HG03457 (cell line): ENCODE measurements around the gene OXCT1.
A peak's percentile ranks its signal among the peaks of the same experiment; 100 is the strongest.

Experiments
- ATAC-seq: cut with Tn5 transposase; IDR thresholded peaks from one replicate; pipeline ENCODE4 v1.9.1; 2021; ENCODE audit warnings: moderate number of reproducible peaks; ENCODE audit not compliant: unreplicated experiment

The OXCT1 gene

DNA sequence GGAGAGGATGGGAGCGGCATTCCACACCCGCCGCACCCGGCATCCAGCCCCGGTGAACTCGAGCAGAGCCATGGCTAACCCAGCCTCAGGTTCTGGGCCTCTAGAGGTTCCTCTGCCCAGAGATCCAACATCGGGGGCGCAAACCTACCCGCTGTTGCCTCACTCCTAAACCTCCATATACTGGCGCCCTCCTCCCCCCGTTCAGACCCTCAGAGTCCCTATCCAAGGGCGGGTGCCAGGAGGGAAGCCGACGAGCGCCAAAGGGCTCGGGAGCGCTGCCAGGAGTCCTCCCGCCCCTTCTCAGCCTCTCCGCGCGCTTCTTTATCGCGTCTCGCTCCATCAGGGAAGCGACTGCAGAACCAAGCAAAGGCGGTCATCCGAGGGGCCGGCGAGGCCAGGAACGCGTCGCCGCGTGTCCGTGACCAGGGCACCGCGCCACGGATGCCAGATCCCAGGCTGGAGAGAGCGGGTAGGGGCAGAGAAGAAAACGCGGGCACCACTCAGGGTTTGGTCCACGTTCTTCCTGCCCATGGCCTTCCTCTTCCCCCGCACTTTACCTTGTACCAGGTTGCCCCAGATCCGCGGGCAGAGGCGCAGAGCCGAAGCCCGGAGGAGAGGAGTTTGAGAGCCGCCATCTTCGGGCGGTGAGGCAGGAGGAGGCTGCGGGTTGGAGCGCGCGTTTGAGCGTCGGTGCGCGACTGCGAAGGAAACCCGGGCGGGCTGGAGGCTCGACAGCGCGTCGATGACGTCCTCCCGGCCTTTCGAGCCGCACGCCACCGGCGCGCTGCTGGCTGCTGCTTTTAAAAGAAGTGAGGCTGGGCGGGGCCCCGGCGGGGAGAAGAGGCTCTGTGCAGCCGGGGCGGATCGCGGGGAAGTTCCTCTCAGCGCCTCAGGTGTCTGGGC, at the start of gene OXCT1:
TSS of gene OXCT1 (minus strand) at position 702 of the 903 bp plus-strand sequence. CDS start at position 635, 67 bp downstream.
- ATAC-seq = peak; percentile 96

DNA sequence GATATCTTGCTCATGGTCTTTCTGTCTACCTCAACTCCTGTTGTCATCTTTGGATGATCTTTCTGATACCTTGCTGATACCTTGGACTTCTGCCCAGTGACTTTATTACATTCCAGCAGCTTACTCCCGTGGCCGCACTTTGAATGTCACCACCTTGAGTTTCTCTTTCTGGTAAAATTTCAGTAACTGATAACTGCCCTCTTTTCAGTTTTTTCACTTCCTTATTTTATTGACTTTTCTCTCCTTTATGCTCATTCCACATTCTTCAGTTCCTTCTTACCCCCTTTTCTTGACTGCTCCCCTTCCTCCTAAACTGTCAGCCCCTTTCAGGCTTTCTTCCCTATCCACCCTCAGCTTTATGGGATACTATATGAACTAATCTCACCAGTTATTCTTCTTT, 47.9 kb upstream of the OXCT1 start:
- ATAC-seq = no peak

GRCh38 chr5:41908374-41909079, 38.3 kb upstream of the OXCT1 start:
- ATAC-seq = no peak

DNA sequence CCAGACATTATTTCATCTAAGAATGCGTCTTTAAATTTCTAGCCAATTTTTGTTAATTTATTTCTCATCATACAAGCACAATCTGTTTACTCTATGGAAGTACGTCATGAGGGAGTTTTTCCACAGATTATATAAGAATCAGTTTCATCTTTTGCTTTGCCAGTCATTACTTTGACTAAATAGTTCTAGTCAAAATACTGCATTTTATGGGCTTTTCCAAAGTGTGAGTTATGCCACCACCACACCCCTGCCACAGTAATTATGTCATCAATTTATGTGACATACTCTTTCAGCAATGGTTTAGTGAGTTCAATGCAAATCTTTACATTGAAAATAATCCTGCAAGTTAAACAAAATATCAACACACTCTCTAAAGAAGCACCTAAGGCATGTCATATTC, 35.9 kb upstream of the OXCT1 start:
- ATAC-seq = no peak

DNA sequence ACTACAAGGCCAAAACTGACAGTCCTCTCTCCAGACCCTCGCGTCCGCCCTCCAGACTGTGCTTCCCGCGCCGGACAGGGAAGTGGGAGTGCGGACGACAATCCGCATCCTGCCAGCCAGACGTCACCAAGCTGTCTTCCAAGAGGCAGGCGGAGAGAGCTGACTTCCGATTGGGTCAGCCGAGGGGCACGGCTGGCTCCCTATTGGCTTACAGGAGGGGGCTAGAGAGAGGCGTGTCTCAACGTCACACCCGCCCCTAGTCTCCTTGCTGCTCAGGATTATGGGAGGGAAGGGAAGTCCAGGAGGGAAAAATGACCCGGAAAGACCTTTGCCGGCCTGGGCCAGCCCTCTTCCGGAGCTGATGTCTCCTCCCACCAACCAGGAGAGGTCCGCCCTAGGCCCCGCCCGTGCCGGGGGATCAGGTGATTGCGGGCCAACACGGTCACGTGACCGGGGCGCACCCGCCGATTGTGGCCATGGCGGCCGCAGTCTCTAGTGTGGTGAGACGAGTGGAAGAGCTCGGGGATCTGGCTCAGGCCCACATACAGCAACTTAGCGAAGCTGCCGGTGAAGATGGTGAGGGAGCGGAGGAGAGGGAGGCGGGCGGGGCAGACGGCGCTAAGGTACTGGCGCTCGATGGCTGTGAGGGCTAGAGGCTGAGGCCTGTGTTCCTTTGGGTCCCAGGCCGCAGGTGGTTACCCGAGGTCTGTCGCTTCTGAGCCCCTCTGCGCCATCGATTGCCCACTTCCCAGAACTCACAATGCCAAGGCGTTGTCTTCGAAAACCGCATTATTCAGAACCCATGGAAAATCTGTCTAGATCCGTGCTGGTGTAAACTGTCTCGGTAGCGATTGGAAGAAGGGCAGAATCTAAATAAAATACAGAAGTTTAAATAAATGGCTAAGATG, 33.9 kb upstream of the OXCT1 start, which contains the start of gene RIMOC1:
TSS of gene RIMOC1 (plus strand) at position 453 of the 908 bp plus-strand sequence. CDS start at position 477, 24 bp downstream.
- peak; percentile 99 for ATAC-seq

GRCh38 chr5:41903382-41903891, 33.2 kb upstream of the OXCT1 start:
- ATAC-seq = no peak

DNA sequence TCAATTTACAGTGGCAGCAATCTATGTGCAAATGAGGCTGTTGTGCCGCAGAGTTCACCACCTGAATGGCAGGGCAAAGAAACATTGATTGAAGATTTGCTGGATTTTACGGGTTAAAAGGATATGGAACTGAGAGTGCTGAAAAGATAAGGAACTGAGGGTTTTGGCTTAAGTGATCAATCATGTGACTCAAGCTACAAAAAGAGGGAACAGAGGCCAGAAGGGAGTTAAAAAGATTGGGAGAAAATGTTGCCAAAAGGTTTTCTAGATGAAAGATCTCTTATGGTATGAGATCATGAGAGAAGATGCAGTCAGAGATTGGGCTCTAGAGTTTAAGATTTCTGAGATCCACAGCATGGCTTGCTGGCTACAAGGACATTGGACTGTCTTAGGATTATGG, 26.0 kb upstream of the OXCT1 start:
- ATAC-seq = no peak

- ATAC-seq = no peak
Observed at GRCh38 chr5:41893074-41893851, 23.0 kb upstream of the OXCT1 start.

GRCh38 chr5:41892031-41892430, 21.8 kb upstream of the OXCT1 start:
- ATAC-seq = no peak

DNA sequence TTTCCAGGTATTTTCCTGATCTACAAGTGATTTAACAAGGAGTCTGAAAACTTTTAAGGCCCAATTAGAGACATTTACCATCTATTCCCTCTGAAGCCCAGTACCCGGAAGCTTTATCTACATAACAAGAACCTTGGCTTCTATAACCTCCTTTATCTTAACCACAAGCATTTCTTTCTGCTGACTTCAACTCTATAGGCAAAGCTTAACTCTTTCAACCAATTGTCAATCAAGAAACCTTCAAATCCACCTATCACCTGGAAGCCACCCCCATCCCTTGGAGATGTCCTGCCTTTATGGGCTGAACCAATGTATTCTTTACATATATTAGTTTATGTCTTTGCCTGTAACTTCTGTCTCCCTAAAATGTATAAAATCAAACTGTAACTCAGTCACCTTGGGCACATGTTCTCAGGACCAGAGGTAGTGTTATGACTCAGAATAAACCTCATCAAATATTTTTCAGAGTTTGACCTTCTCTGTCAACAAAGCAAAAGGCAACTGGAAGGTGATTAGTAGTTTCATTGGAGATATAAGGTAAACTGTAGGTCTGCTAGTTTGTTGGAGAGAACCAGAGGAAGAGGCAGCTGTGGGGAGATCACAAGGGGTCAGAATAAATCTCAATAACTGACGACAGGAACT, 21.0 kb upstream of the OXCT1 start:
- ATAC-seq = no peak

DNA sequence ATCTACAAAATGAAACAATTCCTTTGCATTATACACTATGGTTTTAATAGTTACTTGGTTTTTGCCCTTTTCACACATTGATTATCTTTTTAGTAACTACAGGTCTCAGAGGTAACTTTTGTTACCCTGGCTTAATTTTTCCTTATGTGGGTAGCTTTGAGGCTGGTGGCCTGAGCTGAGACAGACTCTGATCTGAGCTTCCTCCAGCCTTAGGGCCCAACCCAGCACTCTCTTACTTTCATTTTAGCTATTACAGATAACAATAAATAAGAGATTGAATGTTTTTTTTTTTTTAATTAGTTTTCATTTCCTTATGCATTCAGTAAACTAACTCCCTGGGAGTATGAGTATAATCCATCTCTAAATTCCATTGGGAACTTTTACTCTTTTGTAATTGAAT, 15.1 kb upstream of the OXCT1 start:
- no peak for ATAC-seq

DNA sequence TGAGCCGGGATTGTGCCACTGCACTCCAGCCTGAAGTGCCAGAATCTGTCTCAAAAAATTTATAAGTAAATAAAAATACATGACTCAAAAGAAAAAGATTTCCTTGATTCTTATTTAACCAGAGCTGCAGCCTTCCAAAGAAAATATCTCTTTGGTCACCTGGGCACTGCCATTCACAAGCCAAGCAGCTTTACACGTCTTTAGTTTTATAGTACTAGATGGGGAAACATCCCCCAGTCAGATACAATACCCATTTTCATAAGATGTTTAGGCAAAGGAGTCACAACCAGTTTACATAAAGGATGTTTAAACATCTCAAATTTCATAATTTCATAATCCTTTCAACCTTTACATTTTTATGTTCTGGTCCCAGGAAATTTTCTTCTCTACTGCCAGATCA, 13.7 kb upstream of the OXCT1 start:
- ATAC-seq = no peak

DNA sequence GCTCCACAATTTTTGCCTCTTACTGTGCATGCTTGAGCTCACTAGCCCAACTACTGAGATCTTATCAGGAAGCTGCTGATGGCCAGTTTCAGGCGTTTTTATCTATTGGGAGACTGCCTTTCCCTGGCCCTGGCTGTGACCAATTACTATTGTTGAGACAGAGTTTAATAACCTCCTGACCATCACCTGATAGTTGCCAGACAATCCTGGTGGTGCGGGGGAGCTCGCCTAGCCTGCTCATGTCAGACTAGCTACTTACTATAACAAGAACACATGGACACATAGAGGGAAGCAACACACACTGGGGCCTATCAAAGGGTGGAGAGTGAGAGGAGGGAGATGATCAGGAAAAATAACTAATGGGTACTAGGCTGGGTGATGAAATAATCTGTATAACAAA, 13.0 kb upstream of the OXCT1 start:
- no peak for ATAC-seq

DNA sequence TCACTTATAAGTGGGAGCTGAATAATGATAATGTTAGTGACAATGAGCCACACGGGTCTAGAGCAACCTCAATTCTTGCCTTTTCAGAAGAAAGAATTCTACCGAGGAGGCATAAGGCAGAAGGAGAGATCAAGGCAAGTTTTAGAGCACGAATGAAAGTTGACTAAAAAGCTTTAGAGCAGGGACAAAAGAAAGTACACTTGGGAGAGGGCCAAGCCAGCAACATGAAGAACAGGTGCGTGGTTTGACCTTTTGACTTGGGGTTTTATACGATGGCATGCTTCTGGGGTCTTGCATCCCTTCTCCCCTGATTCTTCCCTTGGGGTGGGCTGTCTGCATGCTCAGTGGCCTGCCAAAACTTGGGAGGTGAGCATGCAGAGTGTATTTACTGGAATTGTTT, 12.5 kb upstream of the OXCT1 start:
- ATAC-seq = no peak

- peak; percentile 80 for ATAC-seq
Observed at GRCh38 chr5:41878643-41879478, 8.6 kb upstream of the OXCT1 start.

GRCh38 chr5:41878173-41878572, 7.9 kb upstream of the OXCT1 start:
- ATAC-seq = peak; percentile 19

GRCh38 chr5:41877408-41877807, 7.2 kb upstream of the OXCT1 start:
- ATAC-seq = no peak

DNA sequence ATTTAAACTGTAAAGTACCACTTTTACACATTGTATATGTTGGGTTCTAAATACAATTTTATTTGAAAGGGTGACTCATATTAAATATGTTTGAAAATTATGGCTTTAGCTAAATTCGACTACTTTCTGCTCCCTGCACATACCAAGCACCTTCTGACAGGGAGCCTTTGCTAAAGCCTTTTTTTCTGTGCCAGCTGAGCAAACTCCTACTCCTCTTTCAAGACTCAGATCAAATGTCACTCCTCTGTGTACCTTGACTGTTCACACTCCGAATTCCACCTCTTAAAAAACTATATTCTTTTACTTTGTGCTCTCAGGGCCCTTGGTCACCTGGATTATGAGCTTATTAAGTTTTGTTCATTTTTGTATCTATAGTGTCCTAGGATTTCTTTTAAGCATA, 6.5 kb upstream of the OXCT1 start:
- ATAC-seq = no peak

- no peak for ATAC-seq
Observed at GRCh38 chr5:41875121-41875520, 4.9 kb upstream of the OXCT1 start.
